ENCODE results near the gene PNPLA7. TPM values are rescaled to one million over a fixed set of nuclear protein-coding genes. Genes with fewer than 3 reads are reported as not detected.
A peak's percentile ranks its signal among the peaks of the same experiment; 100 is the strongest.

The PNPLA7 gene
- total and polyA plus RNA-seq, 10 of the 15 experiments (the other 5 are each of a cell fraction or from before 2014, with no cell fraction given): 0.04 to 0.85 (median 0.19) TPM; not detected in 1

- TF ChIP-seq CREB1 (IDR thresholded peaks at IDR 0.05; ENCODE audit: low read depth) (0 out of 2 replicates have a peak, but pooled peaks have one; percentile 27), ZNF384 (IDR thresholded peaks at IDR 0.05; ENCODE audit: borderline replicate concordance, low read depth, low read length) (peak; percentile 90), KLF5 (IDR thresholded peaks at IDR 0.05; ENCODE audit: partially characterized antibody) (no peak), BCL3 (IDR thresholded peaks at IDR 0.05; ENCODE audit: borderline replicate concordance, insufficient read depth, low read depth, low read length, poor library complexity, severe bottlenecking) (peak; percentile 41), ATF7 (IDR thresholded peaks at IDR 0.05; ENCODE audit: low read depth) (peak; percentile 41; the same call in 1 of the 2 replicates), NBN (IDR thresholded peaks at IDR 0.05) (peak; percentile 71; the same call in 1 of the 2 replicates), STAT1 (conservative IDR thresholded peaks at IDR 0.05) (no peak), FOXK2 (IDR thresholded peaks at IDR 0.05) (no peak), IRF4 (IDR thresholded peaks at IDR 0.05; ENCODE audit: low read depth, low read length) (peak; percentile 46; the same call in 1 of the 2 replicates), CHD4 (IDR thresholded peaks at IDR 0.05) (no peak), SMAD5 (IDR thresholded peaks at IDR 0.05; ENCODE audit: low read depth) (no peak), DPF2 (IDR thresholded peaks at IDR 0.05) (peak; percentile 55), ZSCAN29 (IDR thresholded peaks at IDR 0.05) (no peak), RAD21 (IDR thresholded peaks at IDR 0.05; ENCODE audit: insufficient read depth, low read depth, low read length) (peak; percentile 76), TARDBP (IDR thresholded peaks at IDR 0.05; ENCODE audit: borderline replicate concordance) (no peak)
These were observed 104.9 kb downstream of the PNPLA7 start (continued) for GRCh38 chr9:137445275-137445807.

Data from GM12878 (cell line).